CD4-positive, alpha-beta T cell treated with Interleukin-21 for 1 hour (primary cell): ENCODE data around the gene PPP2R5C.

Experiments
- DNase-seq: peaks from one replicate; pipeline ENCODE4 v3.0.0-alpha.2; 2020

PPP2R5C gene

DNA sequence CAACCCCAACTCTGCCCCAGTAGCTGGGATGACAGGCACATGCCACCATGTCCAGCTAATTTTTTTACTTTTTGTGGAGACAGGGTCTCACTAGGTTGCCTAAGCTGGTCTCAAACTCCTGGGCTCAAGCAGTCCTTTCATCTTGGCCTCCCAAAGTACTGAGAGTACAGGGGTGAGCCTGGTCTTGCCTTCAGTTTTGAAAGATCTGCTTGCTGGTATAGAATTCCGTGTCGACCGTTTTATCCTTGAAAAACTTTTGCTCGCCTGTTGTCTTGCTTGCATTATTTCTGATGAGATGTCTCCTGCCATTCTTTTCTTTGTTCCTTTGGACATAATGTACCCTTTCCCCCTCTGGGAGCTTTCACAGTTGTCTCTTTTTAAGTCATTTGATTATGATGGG, 110.8 kb downstream of the PPP2R5C start:
- no peak for DNase-seq

- no peak for DNase-seq
Observed at GRCh38 chr14:101873076-101873825, 111.7 kb downstream of the PPP2R5C start.

GRCh38 chr14:101873991-101874390, 112.5 kb downstream of the PPP2R5C start:
- DNase-seq: no peak

GRCh38 chr14:101875041-101875726, 113.7 kb downstream of the PPP2R5C start:
- no peak for DNase-seq

- no peak for DNase-seq
Observed at GRCh38 chr14:101875727-101876554, 114.4 kb downstream of the PPP2R5C start.

DNA sequence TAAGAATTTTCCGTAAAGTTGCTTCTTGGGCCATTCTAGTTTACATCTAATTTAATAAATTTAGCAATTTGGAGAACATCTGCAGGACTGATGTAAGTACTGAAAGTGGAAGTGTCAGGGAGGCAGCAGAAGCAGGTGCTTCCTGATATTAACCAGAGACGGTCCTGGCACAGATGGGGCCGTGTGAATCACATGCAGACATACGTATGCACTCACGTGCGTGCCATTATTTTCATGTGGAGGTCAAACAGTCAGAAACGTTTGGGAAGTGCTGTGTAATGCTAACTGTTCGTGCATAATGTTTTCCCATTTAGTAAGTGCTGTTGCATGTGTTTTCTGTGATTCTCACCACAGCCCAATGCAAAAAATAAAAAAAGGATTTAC, 115.0 kb downstream of the PPP2R5C start:
- DNase-seq: peak; percentile 80

GRCh38 chr14:101877766-101878165, 116.3 kb downstream of the PPP2R5C start:
- no peak for DNase-seq

DNA sequence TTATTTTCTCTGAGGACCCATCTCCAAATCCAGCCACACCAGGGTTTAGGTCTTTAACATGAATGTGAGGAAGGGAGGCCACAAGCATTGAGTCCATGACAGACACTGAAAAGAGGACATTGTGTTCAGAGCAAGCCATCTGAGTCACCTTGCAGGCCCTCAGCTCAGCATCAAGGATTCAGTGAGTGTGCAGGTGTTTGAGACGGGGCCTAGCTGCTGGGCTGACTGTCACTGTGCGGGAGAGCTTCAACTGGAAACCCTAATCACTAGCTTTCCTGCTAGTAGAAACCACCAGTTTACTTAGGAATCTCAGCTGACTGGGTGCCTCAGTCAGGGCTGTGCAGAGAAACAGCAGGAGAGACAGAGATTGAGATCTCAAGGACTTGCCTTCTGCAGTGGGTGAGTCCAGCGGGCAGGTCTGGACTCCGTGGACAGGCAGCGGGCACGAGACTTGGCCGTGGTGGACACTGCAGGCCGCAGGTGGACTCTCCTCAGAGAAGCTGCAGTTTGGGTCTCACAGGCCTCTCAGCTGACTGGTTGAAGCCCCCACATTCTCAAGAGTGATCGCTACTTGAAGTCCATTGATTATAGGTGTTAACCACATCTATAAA, 116.8 kb downstream of the PPP2R5C start:
- no peak for DNase-seq

GRCh38 chr14:101878822-101879528, 117.5 kb downstream of the PPP2R5C start:
- peak; percentile 33 for DNase-seq

GRCh38 chr14:101879529-101880336, 118.2 kb downstream of the PPP2R5C start:
- DNase-seq: no peak

DNA sequence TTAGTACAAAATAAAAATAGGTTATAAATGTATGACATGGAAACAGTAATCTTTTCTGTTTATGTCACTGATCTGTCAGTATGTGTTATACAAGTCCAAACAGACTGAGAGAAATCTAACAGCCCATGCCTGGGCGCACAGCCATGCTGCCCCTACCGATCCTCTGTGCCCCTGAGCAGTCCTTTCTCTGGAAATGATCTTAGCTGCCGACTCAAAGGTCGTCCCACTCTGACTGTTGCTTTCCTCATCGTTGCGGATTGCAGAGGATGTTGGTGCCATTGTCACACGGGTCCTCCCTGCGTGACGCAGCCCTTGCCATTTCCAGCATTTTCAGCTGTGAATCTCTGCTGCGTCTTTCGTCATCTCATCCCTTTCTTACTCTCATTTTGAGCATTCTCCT, 119.9 kb downstream of the PPP2R5C start:
- no peak for DNase-seq

DNA sequence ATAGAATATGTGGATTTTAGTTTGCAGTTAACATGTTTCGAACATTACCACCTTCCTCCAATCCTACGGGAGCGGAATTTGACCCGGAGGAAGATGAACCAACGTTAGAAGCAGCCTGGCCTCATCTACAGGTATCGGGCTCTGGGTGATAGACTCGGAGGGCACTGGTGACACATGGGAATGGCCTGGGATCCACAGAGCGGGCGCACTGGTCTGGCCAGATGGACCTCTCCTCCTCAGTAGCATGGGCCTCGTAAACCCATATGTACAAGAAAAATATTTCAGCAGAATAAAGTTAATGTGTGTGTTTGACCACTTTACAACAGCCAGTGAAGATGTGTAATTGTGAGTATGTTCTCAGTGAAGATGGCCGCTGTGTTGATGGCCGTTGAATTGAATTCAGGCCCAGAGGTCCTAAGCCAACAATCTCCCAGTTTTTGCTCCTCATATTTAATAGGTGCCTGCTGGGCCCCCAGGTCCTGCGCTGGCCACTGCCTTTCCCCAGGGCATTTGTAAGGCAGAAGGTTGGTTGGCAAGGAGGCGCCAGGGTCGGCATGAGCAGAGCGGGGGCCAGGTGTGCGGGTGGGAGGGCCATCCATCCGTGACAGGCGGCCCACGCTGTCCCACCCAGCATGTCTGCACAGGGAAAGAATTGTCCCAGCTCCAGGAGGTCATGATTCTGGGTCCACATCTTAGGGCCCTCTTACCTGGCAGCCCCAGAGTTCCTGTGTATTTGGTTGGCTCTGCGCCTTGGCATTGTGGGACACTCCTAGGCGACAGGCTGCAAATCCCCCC, 120.8 kb downstream of the PPP2R5C start:
- DNase-seq: no peak

DNA sequence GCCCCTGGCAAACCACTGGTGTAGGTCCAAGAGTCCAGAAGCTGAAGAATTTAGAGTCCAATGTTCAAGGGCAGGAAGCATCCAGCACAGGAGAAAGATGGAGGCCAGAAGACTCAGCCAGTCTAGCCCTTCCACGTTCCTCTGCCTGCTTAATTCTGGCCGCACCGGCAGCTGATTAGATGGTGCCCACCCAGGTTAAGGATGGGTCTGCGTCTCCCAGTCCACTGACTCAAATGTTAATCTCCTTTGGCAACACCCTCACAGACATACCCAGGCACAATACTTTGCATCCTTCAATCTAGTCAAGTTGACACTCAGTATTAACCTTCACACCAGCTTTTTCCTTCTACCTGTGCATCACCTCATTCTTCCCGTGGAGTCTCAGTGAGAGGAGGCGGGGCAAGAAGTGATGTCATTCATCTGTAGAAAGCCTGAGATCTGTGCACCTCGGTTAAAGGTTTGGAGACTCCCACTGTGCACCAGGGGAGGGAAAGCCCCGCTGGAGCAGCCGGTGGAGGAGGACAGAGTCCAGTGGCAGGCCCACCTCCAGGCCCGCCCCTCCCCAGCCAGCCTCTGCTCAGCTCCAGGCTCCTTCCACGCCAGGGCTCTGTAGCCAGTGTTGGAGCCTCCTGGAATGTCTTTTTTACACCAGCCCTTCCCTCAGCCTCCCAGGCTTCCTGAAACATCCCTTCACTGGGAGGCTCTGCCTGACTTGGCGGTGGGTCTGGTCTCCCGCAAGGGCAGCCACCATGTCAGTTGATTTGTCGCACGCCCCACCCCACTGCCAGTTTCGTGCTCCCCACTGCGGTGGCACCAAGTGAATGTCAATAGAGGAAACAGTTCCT, 122.8 kb downstream of the PPP2R5C start:
- no peak for DNase-seq

GRCh38 chr14:101884934-101885576, 123.5 kb downstream of the PPP2R5C start:
- DNase-seq: no peak

DNA sequence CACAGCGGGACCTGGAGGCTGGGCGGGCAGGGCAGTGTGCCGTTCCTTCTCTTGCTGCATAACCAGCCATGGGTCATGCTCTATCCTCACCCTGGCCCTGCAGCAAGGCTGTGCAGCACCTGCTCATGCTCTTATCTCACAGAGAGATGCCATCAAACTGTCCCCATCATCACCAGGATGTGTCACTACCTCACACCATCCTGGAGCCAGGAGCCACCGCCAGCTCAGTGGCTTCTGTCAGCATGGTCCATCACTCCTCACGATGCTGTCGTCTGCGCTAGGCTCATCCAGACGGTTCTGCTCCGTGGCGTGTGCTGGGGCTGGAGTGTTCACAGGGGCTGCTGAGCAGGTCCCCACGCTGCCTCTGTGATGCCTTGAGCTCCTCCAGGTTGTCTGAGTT, 125.7 kb downstream of the PPP2R5C start:
- no peak for DNase-seq

- DNase-seq: no peak
Observed at GRCh38 chr14:101888182-101888581, 126.7 kb downstream of the PPP2R5C start.

DNA sequence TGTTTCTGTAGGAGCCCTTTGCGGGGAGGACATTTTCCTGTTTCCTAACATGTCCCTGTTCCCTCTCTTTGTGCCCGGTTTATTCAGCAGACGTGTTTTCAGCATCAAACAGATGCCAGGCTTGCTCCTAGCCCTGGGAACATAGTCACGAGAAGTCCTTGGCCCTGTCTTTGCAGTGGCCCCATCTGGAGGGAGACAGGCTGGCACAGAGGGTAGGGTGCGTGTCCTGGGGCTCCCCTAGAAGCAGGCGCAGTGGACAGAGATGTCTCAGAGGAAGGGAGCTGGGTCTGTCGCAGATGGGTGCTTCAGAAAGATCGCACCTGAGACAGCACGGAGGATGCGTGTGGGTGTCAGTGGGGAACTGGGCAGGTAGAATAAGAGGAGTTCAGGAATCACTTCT, 127.9 kb downstream of the PPP2R5C start:
- no peak for DNase-seq

DNA sequence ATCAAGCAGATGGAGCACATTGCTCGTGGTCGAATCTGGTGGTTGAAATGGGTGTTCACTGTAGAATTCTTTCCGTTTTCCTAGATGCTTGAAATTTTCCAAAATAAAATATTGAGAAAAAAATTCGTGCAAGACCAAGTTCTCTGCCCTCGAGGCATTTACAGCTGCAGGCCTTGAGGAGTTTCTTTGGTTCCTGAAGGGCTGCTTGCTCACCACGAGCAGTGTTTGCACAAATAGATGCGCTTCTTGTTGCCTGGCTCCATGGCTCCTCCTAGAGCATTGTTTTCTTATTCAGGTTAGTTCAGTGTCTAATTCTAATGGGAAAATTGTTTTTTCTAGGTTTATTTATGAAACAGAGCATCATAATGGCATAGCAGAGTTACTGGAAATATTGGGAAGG, 128.4 kb downstream of the PPP2R5C start:
- DNase-seq: peak; percentile 17

DNA sequence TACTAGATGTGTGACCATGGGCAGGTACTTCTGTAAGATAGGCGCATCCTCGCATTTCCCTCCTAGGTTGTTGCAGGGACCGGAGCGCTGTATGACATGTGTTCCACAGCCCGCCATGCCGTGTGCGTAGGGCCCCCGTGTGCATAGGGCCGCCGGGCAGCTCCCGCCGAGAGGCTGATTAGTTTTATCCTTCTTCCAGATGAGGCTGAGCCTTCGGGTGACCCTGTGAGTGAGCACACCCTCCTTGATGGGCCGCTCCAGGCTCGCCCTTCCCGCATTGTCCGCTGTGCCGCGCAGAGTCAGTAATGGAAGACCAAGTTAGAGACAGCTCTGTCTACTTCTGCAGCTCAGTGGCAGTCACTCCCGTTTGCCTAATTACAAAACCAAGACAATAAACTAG, 130.0 kb downstream of the PPP2R5C start:
- no peak for DNase-seq
